Upper lobe of right lung (tissue), 1 donor: Measurements from ENCODE around the gene GLB1L2. TPM values are rescaled to one million over a fixed set of nuclear protein-coding genes. Genes with fewer than 3 reads are reported as not detected.

Experiments used
- ATAC-seq: fragments of 200-7000 bp; cut with Tn5 transposase; one replicate; pipeline ENCODE4 v1.9.1; 2020; ENCODE audit warnings: mild to moderate bottlenecking, moderate library complexity
- DNase-seq: peaks from one replicate; pipeline ENCODE4 v3.0.0-alpha.2; 2020
- H3K27ac ChIP-seq: fragments of 200-600 bp; one replicate; pipeline ENCODE4 v1.8.0; 2022
- H3K27me3 ChIP-seq: fragments of 200-600 bp; one replicate; pipeline ENCODE4 v1.8.0; 2022; ENCODE audit warnings: mild to moderate bottlenecking
- H3K36me3 ChIP-seq: fragments of 200-600 bp; one replicate; pipeline ENCODE4 v1.8.0; 2022
- H3K4me1 ChIP-seq: fragments of 200-600 bp; one replicate; pipeline ENCODE4 v1.8.0; 2022
- H3K4me3 ChIP-seq: fragments of 200-600 bp; one replicate; pipeline ENCODE4 v1.8.0; 2022; ENCODE audit warnings: mild to moderate bottlenecking
- H3K9me3 ChIP-seq: fragments of 200-600 bp; one replicate; pipeline ENCODE4 v1.8.0; 2022
- intact Hi-C: fragments of 100-400 bp; cut with DNase I; formaldehyde crosslinking; loops from one replicate; pipeline ENCODE4 v1.11.0; 2022
- total RNA-seq: library from RNA; stranded (reverse); fragmentation: NEBNext Ultra II Directional; extraction: Animal tissue kit (Norgen Biotek cat#: 25700); gene quantifications from one replicate; pipeline ENCODE4 v1.2.1, GENCODE V29; 2021
- TF ChIP-seq, protein P1 (sequence below): fragments of 200-600 bp; IDR thresholded peaks from one replicate; pipeline ENCODE4 v1.8.0; 2022; ENCODE audit warnings: antibody characterized with exemption
- donor health status: DM: no; HTN: yes; CAD: no; lungs with severe emphysema.

Gene GLB1L2
- total RNA-seq, 1 donor from 2014 or later = 4.9 TPM

GRCh38 chr11:134410766-134411165 is 79.0 kb downstream of the GLB1L2 start:
- ATAC-seq = no peak
- H3K27ac ChIP-seq = no peak overlapping the region

DNA sequence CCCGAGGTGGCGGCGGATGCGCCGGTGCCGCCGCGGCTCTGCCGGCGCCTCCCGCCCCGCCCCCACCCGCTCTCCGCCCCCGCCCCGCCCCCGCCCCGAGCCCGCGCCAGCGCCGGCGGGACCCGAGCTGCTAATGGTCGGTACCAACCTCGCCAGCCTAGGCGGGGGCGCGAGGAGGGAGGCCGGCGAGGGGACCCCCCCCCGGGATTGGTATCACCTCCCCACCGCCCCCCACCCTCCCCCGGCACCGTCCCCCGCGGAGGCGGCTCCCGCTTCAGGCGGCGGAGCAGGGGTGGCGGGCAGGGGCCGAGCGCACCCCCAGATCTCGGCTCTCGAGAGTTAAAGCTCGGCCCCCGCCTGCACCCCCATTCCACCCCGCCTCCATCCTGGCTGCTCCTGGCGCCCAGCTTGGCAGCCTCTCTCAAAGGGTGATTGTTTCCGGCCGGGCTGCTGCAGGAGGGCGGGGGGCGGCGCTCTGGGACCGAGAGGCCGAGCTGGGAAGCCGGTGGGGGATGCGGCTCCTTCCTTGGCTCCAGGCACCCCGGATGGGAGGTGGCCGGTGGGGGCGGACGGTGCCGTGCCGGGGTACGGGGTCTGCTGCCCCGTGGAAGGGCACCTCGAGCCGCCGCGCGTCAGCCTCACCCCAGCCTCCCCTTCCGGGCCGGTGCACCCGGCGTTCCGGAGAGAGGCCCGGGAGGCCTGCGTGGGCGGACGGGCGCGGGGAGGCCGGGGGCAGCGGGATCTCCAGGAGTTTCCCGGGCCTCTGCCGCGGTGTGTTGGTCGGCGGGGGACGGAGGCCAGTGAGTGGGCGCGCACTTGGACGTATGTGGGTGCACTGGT is 80.6 kb downstream of the GLB1L2 start, which contains the start of gene B3GAT1:
TSS of gene B3GAT1 (minus strand) at position 40 of the 840 bp plus-strand sequence. CDS start 24,583 bp downstream, outside the sequence.
- Histone ChIP-seq H3K36me3 (no peaks in the 10 kb centered on the region), H3K9me3 (no peaks in the 10 kb centered on the region), H3K27ac (no peak within 1 kb of the TSS), H3K4me1 (peaks cover 7% of the 10 kb centered on the region), H3K4me3 (peak within 1 kb of the TSS; percentile 45), H3K27me3 (peaks cover 65% of the 10 kb centered on the region)
- peak; percentile 12 for ATAC-seq
- DNase-seq = no peak
- intact Hi-C loops = no loop called here
- TF ChIP-seq, protein P1, sequence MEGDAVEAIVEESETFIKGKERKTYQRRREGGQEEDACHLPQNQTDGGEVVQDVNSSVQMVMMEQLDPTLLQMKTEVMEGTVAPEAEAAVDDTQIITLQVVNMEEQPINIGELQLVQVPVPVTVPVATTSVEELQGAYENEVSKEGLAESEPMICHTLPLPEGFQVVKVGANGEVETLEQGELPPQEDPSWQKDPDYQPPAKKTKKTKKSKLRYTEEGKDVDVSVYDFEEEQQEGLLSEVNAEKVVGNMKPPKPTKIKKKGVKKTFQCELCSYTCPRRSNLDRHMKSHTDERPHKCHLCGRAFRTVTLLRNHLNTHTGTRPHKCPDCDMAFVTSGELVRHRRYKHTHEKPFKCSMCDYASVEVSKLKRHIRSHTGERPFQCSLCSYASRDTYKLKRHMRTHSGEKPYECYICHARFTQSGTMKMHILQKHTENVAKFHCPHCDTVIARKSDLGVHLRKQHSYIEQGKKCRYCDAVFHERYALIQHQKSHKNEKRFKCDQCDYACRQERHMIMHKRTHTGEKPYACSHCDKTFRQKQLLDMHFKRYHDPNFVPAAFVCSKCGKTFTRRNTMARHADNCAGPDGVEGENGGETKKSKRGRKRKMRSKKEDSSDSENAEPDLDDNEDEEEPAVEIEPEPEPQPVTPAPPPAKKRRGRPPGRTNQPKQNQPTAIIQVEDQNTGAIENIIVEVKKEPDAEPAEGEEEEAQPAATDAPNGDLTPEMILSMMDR = no peak

More at GRCh38 chr11:134410766-134411165, 79.0 kb downstream of the GLB1L2 start:
- intact Hi-C loops = no loop called here
- H3K4me3 ChIP-seq = no peak overlapping the region
- H3K36me3 ChIP-seq = no peaks in the 10 kb centered on the region
- H3K4me1 ChIP-seq = peaks cover 7% of the 10 kb centered on the region
- DNase-seq = no peak
- no peaks in the 10 kb centered on the region for H3K9me3 ChIP-seq
- peaks cover 65% of the 10 kb centered on the region for H3K27me3 ChIP-seq
- TF ChIP-seq, protein P1 = no peak

DNA sequence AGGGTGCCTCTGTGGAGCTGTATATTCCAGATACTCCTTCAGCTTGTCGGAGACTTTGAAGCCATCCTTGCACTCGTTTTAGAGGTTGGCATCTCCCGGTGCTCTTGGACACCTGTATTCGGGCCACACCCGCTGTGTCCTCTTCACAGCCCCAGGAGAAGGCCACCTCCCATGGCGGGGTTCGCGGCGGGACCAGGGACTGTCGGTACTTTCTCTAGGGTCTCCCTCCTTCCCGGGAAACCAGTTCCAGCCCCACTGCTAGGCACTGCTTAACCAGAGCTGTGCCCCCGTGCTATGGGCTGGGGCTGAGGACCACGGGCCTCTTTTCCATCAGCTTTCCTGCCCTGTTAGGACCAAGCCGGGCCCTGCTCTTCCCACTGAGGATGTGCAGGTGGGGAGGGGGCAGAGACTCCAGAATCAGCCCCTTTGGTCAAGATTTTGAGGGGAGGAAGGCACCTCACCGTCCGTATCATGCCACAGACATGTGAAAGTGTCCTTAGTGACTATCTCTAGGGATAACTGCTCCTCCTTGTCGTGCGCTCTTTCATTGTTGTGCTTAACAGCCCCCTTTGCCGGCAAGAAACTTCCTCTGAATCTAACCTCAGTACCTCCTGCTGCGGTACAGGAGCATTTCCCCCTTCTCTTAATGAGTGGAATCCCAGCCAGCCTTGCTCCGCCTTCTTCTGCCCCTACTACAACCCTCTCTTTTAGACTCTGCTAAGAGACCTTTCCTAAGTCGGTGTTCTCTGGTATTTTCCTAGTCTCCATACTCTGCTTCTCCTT is 81.4 kb downstream of the GLB1L2 start:
- TF ChIP-seq, protein P1 = no peak
- intact Hi-C loops = no loop called here
- DNase-seq = no peak
- Histone ChIP-seq H3K9me3 (no peaks in the 10 kb centered on the region), H3K4me1 (peaks cover 7% of the 10 kb centered on the region), H3K4me3 (peak overlapping the region; percentile 45), H3K27ac (no peak overlapping the region), H3K36me3 (no peaks in the 10 kb centered on the region), H3K27me3 (peaks cover 64% of the 10 kb centered on the region)
- no peak for ATAC-seq

- Histone ChIP-seq H3K36me3 (no peaks in the 10 kb centered on the region), H3K27ac (no peak overlapping the region), H3K9me3 (no peaks in the 10 kb centered on the region), H3K4me3 (no peak overlapping the region), H3K27me3 (peaks cover 63% of the 10 kb centered on the region), H3K4me1 (peaks cover 7% of the 10 kb centered on the region)
- TF ChIP-seq, protein P1 = no peak
- ATAC-seq = no peak
- no peak for DNase-seq
- intact Hi-C loops = no loop called here
These were observed 82.3 kb downstream of the GLB1L2 start for GRCh38 chr11:134413826-134414731.
